GM12878 (cell line): Measurements from ENCODE around the gene EDC4.

Source experiments
- ATF2 ChIP-seq: IDR thresholded peaks from 2 replicates; pipeline ENCODE4 v1.6.1; 2012; ENCODE audit warnings: low read length, inconsistent platforms
- BRCA1 ChIP-seq: IDR thresholded peaks from 2 replicates; pipeline ENCODE4 v1.6.1; 2011; ENCODE audit warnings: low read depth, low read length, improper control_type of control experiment
- EZH2 ChIP-seq: IDR thresholded peaks from 2 replicates; pipeline ENCODE4 v1.6.1; 2012; ENCODE audit warnings: low read depth, mild to moderate bottlenecking, control low read depth, inconsistent platforms, low read length, borderline replicate concordance; ENCODE audit not compliant: control insufficient read depth
- GABPA ChIP-seq: IDR thresholded peaks from 2 replicates; pipeline ENCODE4 v1.6.1; 2014; ENCODE audit warnings: antibody characterized with exemption, low read depth, mild to moderate bottlenecking, inconsistent platforms
- NR2C1 ChIP-seq: fragments of 450-650 bp; IDR thresholded peaks from 2 replicates; pipeline ENCODE4 v1.6.1; 2017; ENCODE audit warnings: antibody characterized with exemption, mild to moderate bottlenecking, moderate library complexity
- SMC3 ChIP-seq: IDR thresholded peaks from 2 replicates; pipeline ENCODE4 v1.6.1; 2011; ENCODE audit warnings: low read length, improper control_type of control experiment, borderline replicate concordance
- SUZ12 ChIP-seq: fragments of 200-600 bp; sonication (generic); IDR thresholded peaks from one replicate; pipeline ENCODE4 v1.6.1; 2018; ENCODE audit warnings: antibody characterized with exemption, mild to moderate bottlenecking; ENCODE audit not compliant: unreplicated experiment
- YY1 ChIP-seq: IDR thresholded peaks from 2 replicates; pipeline ENCODE4 v1.6.1; 2011; ENCODE audit warnings: low read depth, mild to moderate bottlenecking, low read length

- TF ChIP-seq SMC3 (no peak), BRCA1 (no peak), ATF2 (no peak), SUZ12 (no peak), YY1 (no peak), NR2C1 (no peak), GABPA (no peak), EZH2 (no peak)
These were observed 37.3 kb downstream of the EDC4 start for GRCh38 chr16:67910158-67910557.
